ENCODE data around the gene TMEM184A. TPM values are rescaled to one million over a fixed set of nuclear protein-coding genes. Genes with fewer than 3 reads are reported as not detected.
A peak's percentile ranks its signal among the peaks of the same experiment; 100 is the strongest.

Gene TMEM184A
- total RNA-seq, 1 donor: not detected

- TF ChIP-seq CTCF (IDR thresholded peaks at IDR 0.05; ENCODE audit: insufficient read depth, low read length): no peak
- H3K4me3 ChIP-seq (ENCODE audit: low read depth, low read length): no peak overlapping the region
- peak; percentile 28 for DNase-seq (ENCODE audit: low read depth)
Measured at GRCh38 chr7:1514995-1515401, 41.0 kb downstream of the TMEM184A start.

- no peak for DNase-seq (ENCODE audit: low read depth)
- no peak overlapping the region for H3K4me3 ChIP-seq (ENCODE audit: low read depth, low read length)
- no peak for TF ChIP-seq CTCF (IDR thresholded peaks at IDR 0.05; ENCODE audit: insufficient read depth, low read length)
Measured at GRCh38 chr7:1514407-1514806, 41.6 kb downstream of the TMEM184A start.

DNA sequence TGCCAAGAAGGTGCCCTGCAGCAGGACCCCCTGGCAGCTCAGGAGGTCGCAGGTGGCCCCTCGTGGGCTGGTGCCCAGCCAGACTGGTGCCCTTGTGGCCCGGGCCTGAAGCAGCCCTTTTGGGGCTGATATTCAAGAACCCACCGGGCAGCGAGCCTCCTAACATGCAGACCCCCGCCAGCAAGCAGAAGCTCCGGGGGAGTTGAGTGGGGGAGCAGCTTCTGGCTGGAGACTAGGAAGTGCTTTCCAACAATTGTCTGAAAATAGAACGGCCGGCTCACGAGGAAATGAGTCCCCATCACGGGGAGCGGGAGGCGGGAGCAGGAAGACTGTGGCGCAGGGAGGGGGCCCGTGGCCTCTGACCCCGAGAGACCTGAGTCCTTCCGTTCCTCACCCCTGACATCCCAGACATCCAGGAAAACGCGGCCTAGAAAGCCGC, 42.3 kb downstream of the TMEM184A start:
- peak; percentile 18 for DNase-seq (ENCODE audit: low read depth)
- TF ChIP-seq CTCF (IDR thresholded peaks at IDR 0.05; ENCODE audit: insufficient read depth, low read length): no peak
- no peak overlapping the region for H3K4me3 ChIP-seq (ENCODE audit: low read depth, low read length)

- H3K4me3 ChIP-seq (ENCODE audit: low read depth, low read length): no peak overlapping the region
- peak; percentile 61 for DNase-seq (ENCODE audit: low read depth)
- no peak for TF ChIP-seq CTCF (IDR thresholded peaks at IDR 0.05; ENCODE audit: insufficient read depth, low read length)
Measured at GRCh38 chr7:1512781-1513656, 43.0 kb downstream of the TMEM184A start.

GRCh38 chr7:1511444-1512422, 44.3 kb downstream of the TMEM184A start:
- H3K4me3 ChIP-seq (ENCODE audit: low read depth, low read length): no peak overlapping the region
- no peak for TF ChIP-seq CTCF (IDR thresholded peaks at IDR 0.05; ENCODE audit: insufficient read depth, low read length)
- DNase-seq (ENCODE audit: low read depth): no peak

- DNase-seq (ENCODE audit: low read depth): no peak
- H3K4me3 ChIP-seq (ENCODE audit: low read depth, low read length): no peak overlapping the region
- TF ChIP-seq CTCF (IDR thresholded peaks at IDR 0.05; ENCODE audit: insufficient read depth, low read length): no peak
Measured at GRCh38 chr7:1510780-1511154, 45.2 kb downstream of the TMEM184A start.
